ENCODE results near the gene KRT82. TPM values are rescaled to one million over a fixed set of nuclear protein-coding genes. Genes with fewer than 3 reads are reported as not detected.

The KRT82 gene
- total and polyA plus RNA-seq, 4 donors = not detected

DNA sequence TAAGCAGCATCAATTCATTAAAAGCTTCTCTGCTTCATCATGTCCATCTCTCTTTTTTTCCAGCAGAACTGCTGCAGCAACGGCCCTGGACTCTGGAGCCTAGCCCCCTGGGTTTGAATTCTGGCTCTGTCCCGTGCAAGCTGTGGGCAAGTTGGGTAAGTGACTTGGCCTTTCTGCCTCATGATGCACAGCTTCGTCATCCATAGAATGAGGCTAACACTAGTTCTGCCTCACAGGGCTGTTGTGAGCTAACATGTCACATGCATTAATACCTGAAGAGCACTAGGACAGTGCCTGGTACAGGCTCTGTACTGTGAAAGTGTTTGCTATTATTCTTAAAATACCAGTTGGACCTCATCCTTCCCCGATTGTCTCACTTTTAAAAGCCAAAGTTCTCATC lies 4.2 kb downstream of the KRT82 start:
- no peak for DNase-seq (ENCODE audit: low spot score)
- WGBS = 88% methylated on average over 4 of the region's 4 CpGs
- Histone ChIP-seq H3K9me3 (ENCODE audit: control insufficient read depth in 4 of 4, low read length in 3 of 4) (no peaks in the 10 kb centered on the region), H3K27ac (ENCODE audit: low read depth in 1 of 2, low read length in 2 of 2) (no peak overlapping the region), H3K27me3 (ENCODE audit: control insufficient read depth in 4 of 4, insufficient read depth in 4 of 4, low read length in 3 of 4) (no peaks in the 10 kb centered on the region), H3K4me1 (ENCODE audit: control insufficient read depth in 4 of 4, insufficient read depth in 4 of 4, low read length in 3 of 4) (no peaks in the 10 kb centered on the region), H3K4me3 (ENCODE audit: low read depth in 1 of 3, low read length in 3 of 3) (no peak overlapping the region), H3K9ac (ENCODE audit: low read depth in 1 of 2, low read length in 2 of 2) (no peak overlapping the region), H3K36me3 (ENCODE audit: control insufficient read depth in 4 of 4, insufficient read depth in 3 of 4, low read depth in 1 of 4, low read length in 3 of 4) (no peaks in the 10 kb centered on the region)
- TF ChIP-seq, protein P1, sequence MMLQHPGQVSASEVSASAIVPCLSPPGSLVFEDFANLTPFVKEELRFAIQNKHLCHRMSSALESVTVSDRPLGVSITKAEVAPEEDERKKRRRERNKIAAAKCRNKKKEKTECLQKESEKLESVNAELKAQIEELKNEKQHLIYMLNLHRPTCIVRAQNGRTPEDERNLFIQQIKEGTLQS (IDR thresholded peaks at IDR 0.05) = no peak
- TF ChIP-seq RAD21 (IDR thresholded peaks at IDR 0.05) = no peak
- TF ChIP-seq HNF4A (conservative IDR thresholded peaks at IDR 0.05) = no peak
- TF ChIP-seq FOXA2 (IDR thresholded peaks at IDR 0.05) = no peak
- TF ChIP-seq FOXA1 (IDR thresholded peaks at IDR 0.05) = no peak
- TF ChIP-seq, protein P2, sequence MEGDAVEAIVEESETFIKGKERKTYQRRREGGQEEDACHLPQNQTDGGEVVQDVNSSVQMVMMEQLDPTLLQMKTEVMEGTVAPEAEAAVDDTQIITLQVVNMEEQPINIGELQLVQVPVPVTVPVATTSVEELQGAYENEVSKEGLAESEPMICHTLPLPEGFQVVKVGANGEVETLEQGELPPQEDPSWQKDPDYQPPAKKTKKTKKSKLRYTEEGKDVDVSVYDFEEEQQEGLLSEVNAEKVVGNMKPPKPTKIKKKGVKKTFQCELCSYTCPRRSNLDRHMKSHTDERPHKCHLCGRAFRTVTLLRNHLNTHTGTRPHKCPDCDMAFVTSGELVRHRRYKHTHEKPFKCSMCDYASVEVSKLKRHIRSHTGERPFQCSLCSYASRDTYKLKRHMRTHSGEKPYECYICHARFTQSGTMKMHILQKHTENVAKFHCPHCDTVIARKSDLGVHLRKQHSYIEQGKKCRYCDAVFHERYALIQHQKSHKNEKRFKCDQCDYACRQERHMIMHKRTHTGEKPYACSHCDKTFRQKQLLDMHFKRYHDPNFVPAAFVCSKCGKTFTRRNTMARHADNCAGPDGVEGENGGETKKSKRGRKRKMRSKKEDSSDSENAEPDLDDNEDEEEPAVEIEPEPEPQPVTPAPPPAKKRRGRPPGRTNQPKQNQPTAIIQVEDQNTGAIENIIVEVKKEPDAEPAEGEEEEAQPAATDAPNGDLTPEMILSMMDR (IDR thresholded peaks at IDR 0.05; ENCODE audit: low read depth, low read length, missing input control) = no peak
- TF ChIP-seq RXRA (IDR thresholded peaks at IDR 0.05) = no peak
- TF ChIP-seq, protein P3, sequence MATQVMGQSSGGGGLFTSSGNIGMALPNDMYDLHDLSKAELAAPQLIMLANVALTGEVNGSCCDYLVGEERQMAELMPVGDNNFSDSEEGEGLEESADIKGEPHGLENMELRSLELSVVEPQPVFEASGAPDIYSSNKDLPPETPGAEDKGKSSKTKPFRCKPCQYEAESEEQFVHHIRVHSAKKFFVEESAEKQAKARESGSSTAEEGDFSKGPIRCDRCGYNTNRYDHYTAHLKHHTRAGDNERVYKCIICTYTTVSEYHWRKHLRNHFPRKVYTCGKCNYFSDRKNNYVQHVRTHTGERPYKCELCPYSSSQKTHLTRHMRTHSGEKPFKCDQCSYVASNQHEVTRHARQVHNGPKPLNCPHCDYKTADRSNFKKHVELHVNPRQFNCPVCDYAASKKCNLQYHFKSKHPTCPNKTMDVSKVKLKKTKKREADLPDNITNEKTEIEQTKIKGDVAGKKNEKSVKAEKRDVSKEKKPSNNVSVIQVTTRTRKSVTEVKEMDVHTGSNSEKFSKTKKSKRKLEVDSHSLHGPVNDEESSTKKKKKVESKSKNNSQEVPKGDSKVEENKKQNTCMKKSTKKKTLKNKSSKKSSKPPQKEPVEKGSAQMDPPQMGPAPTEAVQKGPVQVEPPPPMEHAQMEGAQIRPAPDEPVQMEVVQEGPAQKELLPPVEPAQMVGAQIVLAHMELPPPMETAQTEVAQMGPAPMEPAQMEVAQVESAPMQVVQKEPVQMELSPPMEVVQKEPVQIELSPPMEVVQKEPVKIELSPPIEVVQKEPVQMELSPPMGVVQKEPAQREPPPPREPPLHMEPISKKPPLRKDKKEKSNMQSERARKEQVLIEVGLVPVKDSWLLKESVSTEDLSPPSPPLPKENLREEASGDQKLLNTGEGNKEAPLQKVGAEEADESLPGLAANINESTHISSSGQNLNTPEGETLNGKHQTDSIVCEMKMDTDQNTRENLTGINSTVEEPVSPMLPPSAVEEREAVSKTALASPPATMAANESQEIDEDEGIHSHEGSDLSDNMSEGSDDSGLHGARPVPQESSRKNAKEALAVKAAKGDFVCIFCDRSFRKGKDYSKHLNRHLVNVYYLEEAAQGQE (IDR thresholded peaks at IDR 0.05) = no peak
- TF ChIP-seq GABPA (IDR thresholded peaks at IDR 0.05 in 1 of 2, conservative IDR thresholded peaks at IDR 0.05 in 1 of 2) = no peak
- TF ChIP-seq SP1 (IDR thresholded peaks at IDR 0.05) = no peak

- 90% methylated on average over 5 of the region's 5 CpGs for WGBS
- DNase-seq (ENCODE audit: low spot score) = no peak
- Histone ChIP-seq H3K4me3 (ENCODE audit: low read depth in 1 of 3, low read length in 3 of 3) (no peak overlapping the region), H3K4me1 (ENCODE audit: control insufficient read depth in 4 of 4, insufficient read depth in 4 of 4, low read length in 3 of 4) (no peaks in the 10 kb centered on the region), H3K36me3 (ENCODE audit: control insufficient read depth in 4 of 4, insufficient read depth in 3 of 4, low read depth in 1 of 4, low read length in 3 of 4) (no peaks in the 10 kb centered on the region), H3K9ac (ENCODE audit: low read depth in 1 of 2, low read length in 2 of 2) (no peak overlapping the region), H3K27ac (ENCODE audit: low read depth in 1 of 2, low read length in 2 of 2) (no peak overlapping the region), H3K9me3 (ENCODE audit: control insufficient read depth in 4 of 4, low read length in 3 of 4) (no peaks in the 10 kb centered on the region), H3K27me3 (ENCODE audit: control insufficient read depth in 4 of 4, insufficient read depth in 4 of 4, low read length in 3 of 4) (no peaks in the 10 kb centered on the region)
- TF ChIP-seq FOXA1 (IDR thresholded peaks at IDR 0.05) (no peak), GABPA (IDR thresholded peaks at IDR 0.05 in 1 of 2, conservative IDR thresholded peaks at IDR 0.05 in 1 of 2) (no peak), JUND (IDR thresholded peaks at IDR 0.05) (no peak), RAD21 (IDR thresholded peaks at IDR 0.05) (no peak), HNF4A (conservative IDR thresholded peaks at IDR 0.05) (no peak), YY1 (IDR thresholded peaks at IDR 0.05) (no peak), RXRA (IDR thresholded peaks at IDR 0.05) (no peak), NR2F2 (IDR thresholded peaks at IDR 0.05) (no peak), FOXA2 (IDR thresholded peaks at IDR 0.05) (no peak)
- TF ChIP-seq, protein P4, sequence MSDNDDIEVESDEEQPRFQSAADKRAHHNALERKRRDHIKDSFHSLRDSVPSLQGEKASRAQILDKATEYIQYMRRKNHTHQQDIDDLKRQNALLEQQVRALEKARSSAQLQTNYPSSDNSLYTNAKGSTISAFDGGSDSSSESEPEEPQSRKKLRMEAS (IDR thresholded peaks at IDR 0.05) = no peak
- TF ChIP-seq, protein P1 (IDR thresholded peaks at IDR 0.05) = no peak
- TF ChIP-seq, protein P2 (IDR thresholded peaks at IDR 0.05; ENCODE audit: low read depth, low read length, missing input control) = no peak
- TF ChIP-seq, protein P3 (IDR thresholded peaks at IDR 0.05) = no peak
Observed at GRCh38 chr12:52401526-52401925, 4.6 kb downstream of the KRT82 start.

All from liver (tissue), 9 donors.